GM18868 (cell line): ENCODE measurements around the gene CCSER1.

Source experiments
- ATAC-seq: cut with Tn5 transposase; IDR thresholded peaks from one replicate; pipeline ENCODE4 v1.9.1; 2021; ENCODE audit warnings: mild to moderate bottlenecking, moderate library complexity; ENCODE audit not compliant: unreplicated experiment

Gene CCSER1

GRCh38 chr4:90127223-90127705 is at the start of gene CCSER1:
CCSER1 (plus strand) TSS chr4:90127394.
- peak; percentile 76 for ATAC-seq

GRCh38 chr4:90078440-90078839 is 48.8 kb upstream of the CCSER1 start:
- ATAC-seq = peak; percentile 83

- ATAC-seq = no peak
Observed at GRCh38 chr4:90080116-90080515, 47.1 kb upstream of the CCSER1 start.

- ATAC-seq = no peak
Observed at GRCh38 chr4:90081432-90082144, 45.6 kb upstream of the CCSER1 start.

- no peak for ATAC-seq
Observed at GRCh38 chr4:90082449-90082848, 44.7 kb upstream of the CCSER1 start.

- no peak for ATAC-seq
Observed at GRCh38 chr4:90084277-90084966, 42.8 kb upstream of the CCSER1 start.

- ATAC-seq = no peak
Observed at GRCh38 chr4:90084967-90085295, 42.3 kb upstream of the CCSER1 start.

GRCh38 chr4:90093526-90093925 is 33.7 kb upstream of the CCSER1 start:
- ATAC-seq = no peak

- ATAC-seq = no peak
Observed at GRCh38 chr4:90095000-90095399, 32.2 kb upstream of the CCSER1 start.

- peak; percentile 93 for ATAC-seq
Observed at GRCh38 chr4:90099812-90100211, 27.4 kb upstream of the CCSER1 start.

GRCh38 chr4:90103991-90104390 is 23.2 kb upstream of the CCSER1 start:
- no peak for ATAC-seq

GRCh38 chr4:90105274-90105673 is 21.9 kb upstream of the CCSER1 start:
- ATAC-seq = no peak

- no peak for ATAC-seq
Observed at GRCh38 chr4:90112715-90113114, 14.5 kb upstream of the CCSER1 start.

- ATAC-seq = no peak
Observed at GRCh38 chr4:90113881-90114457, 13.2 kb upstream of the CCSER1 start.

GRCh38 chr4:90118527-90119195 is 8.5 kb upstream of the CCSER1 start:
- ATAC-seq = peak; percentile 71

GRCh38 chr4:90120037-90120436 is 7.2 kb upstream of the CCSER1 start:
- ATAC-seq = no peak

GRCh38 chr4:90120815-90121214 is 6.4 kb upstream of the CCSER1 start:
- no peak for ATAC-seq

- no peak for ATAC-seq
Observed at GRCh38 chr4:90121676-90122354, 5.4 kb upstream of the CCSER1 start.

GRCh38 chr4:90122355-90122748 is 4.8 kb upstream of the CCSER1 start:
- ATAC-seq = no peak

- ATAC-seq = no peak
Observed at GRCh38 chr4:90124276-90124675, 2.9 kb upstream of the CCSER1 start.

- no peak for ATAC-seq
Observed at GRCh38 chr4:90126805-90127204, 389 bp upstream of the CCSER1 start.
